Gastrocnemius medialis (tissue), 4 donors: ENCODE data around the gene TJP3.

ENCODE experiments used
- POLR2A ChIP-seq, 2 donors: fragments of 450-650 bp; IDR thresholded peaks; one replicate each; pipeline ENCODE4 v1.6.1; 2017; ENCODE audit warnings: antibody characterized with exemption in 2 of 2, mild to moderate bottlenecking in 2 of 2, moderate library complexity in 2 of 2
- TF ChIP-seq, protein P1 (sequence below), 5 experiments: fragments of 450-650 bp in 3 of 5; fragments of 200-600 bp in 2 of 5; sonication (generic) in 2 of 5; IDR thresholded peaks in 4 of 5; conservative IDR thresholded peaks in 1 of 5; 1 replicate in 4 of 5; 2 replicates in 1 of 5; pipeline ENCODE4 v1.5.1; 2016 to 2019; ENCODE audit warnings: antibody characterized with exemption in 5 of 5, mild to moderate bottlenecking in 3 of 5, moderate library complexity in 3 of 5

GRCh38 chr19:3781603-3782002 lies 73.4 kb downstream of the TJP3 start:
- TF ChIP-seq, protein P1, sequence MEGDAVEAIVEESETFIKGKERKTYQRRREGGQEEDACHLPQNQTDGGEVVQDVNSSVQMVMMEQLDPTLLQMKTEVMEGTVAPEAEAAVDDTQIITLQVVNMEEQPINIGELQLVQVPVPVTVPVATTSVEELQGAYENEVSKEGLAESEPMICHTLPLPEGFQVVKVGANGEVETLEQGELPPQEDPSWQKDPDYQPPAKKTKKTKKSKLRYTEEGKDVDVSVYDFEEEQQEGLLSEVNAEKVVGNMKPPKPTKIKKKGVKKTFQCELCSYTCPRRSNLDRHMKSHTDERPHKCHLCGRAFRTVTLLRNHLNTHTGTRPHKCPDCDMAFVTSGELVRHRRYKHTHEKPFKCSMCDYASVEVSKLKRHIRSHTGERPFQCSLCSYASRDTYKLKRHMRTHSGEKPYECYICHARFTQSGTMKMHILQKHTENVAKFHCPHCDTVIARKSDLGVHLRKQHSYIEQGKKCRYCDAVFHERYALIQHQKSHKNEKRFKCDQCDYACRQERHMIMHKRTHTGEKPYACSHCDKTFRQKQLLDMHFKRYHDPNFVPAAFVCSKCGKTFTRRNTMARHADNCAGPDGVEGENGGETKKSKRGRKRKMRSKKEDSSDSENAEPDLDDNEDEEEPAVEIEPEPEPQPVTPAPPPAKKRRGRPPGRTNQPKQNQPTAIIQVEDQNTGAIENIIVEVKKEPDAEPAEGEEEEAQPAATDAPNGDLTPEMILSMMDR (IDR thresholded peaks at IDR 0.05 in 4 of 5, conservative IDR thresholded peaks at IDR 0.05 in 1 of 5) = no peak
- no peak for TF ChIP-seq POLR2A (IDR thresholded peaks at IDR 0.05)
